Stimulated activated CD4-positive, alpha-beta T cell treated with anti-CD3 and anti-CD28 coated beads, Interleukin-4, amount 100 ng/mL, for 1 hour (primary cell): ENCODE results near the gene STK10.
"Not testable (repeated sequence)": the region's sequence is repeated elsewhere in the genome, so short reads cannot be mapped to it uniquely, and the experiment has no call there.

Experiments
- DNase-seq: peaks from one replicate; pipeline ENCODE4 v3.0.0-alpha.2; 2020

Gene STK10

DNA sequence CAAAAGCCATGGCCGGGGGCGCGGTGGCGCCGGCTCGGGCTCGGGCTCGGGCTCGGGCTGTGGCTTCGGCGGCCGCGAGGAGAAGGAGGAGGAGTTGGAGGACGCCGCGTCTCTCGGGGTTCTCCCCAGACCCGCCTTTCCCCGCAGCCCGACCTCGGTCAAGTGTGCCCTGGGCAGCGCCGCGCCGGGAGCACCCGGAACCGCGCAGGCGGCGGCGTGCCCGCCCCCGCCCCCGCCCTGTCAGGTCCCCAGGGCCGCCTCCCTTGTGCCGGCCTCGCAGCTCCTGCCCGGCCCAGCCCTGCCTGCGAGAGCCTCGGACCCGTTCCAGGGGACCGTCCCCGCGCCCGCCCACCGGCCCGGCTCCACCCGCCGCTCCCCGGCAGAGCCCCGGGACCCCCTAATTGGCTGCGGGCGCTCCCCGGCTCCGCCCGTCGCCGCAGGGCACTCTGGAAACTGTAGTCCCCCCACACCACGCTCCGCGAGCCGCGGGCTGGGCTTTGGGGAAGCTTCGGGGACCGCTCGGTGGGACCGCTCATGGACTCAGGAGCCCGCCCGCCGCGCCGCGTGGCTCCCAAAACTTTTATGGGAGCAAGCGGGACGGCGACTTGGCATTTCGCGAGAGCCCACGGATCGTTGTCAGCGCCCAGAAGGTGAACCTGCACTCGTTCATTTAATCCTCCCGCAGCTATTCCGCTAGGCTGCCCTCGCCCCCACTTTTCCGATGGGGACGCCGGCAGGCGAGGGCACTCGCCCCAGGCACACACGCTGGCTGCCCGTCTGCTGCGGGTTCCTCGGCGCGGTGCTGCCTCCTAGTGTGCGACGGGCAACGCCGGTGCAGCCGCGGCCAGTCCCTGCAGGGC lies at the start of gene STK10:
Gene STK10, minus strand, starts transcription at position 192 of the 860 bp plus-strand sequence. Its CDS starts 182 bp downstream, at position 10.
- DNase-seq = peak; percentile 89

DNA sequence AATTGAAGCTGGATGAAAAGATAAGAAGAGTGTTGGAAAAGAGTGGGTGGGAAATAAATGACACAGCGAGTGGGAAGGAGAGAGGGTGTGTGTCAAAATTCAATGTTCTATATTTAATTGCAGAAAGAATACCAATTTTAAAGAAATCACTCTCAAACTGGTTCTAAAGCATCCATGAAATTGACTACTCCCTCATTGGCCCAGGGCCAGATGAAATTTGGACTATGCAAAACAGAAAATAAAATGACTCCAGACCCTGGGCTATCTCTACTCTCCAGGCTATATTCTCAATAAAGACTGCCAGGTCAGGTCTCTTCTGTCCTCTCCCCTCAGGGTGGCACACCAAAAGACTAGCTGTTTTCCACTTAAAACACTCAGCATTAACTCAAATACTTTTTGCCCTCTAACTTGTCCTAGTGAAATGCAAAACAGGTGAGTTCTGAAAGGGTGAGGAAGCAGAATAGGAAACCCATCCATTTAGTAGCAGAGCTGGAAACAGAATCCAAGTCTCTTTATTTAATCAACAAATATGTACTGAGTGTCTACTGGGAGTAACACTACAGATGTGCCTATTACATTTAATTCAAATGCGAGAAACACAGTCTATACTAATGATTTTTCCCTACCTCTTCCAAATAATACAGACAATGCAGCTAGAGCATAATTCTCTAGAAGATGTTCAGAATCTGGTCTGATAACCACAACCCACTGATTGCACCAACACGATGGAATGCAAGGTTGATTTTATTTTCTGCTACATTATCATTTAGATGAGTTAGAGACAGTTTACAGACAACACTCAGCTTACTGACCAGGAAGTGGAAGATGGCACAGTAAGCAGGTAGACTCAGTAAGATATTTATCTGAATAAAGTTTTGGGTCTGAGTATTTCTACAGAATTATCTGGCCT lies 48.1 kb upstream of the STK10 start:
- no peak for DNase-seq

DNA sequence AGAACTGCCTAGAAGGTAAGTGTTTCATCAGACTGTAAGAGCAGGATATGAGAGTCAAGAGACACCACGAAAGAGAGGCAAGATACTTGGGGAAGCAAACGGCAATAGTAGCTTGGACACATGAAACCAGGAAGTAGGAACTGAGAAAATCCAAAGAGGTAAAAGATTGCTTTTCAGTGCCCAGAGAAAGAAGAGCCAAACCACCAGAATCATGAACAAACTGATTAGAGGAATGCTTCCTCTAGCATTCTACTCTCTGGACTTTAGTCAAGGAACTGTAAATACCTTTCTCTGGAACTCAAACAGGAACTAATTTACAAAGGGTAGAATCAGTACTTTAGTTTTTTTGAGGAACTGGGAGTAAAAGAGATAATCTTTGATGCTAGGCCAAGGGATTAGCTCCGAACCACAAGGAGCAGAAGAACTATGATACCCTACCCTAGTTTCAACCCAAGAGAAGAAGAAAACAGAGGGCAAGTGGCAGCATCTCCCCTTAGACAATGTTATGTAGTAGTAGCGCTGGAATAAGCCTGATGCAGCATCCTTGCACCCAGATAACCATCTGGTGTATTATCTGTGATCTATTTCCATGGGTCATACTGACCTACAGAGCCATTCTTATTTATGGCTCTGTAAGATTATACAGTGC lies 47.2 kb upstream of the STK10 start:
- no peak for DNase-seq

DNA sequence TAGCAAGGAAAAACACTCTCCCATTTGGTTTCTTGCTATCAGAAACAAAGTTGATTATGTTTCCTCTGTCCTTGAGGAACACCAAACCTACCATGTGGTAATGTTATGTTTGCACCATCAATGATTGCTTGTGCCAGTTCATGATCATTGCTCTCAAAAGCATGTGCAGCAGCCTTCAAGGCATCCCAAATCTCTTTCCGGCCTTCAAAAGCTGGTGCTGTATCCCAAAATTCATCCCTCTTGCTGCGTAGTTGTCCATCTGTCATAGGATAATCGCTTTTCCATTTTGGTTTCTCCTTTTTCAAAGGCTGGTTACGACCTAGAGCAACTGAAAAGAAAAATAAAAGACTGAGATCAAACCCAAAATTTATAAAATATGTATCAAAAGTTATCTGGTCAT lies 46.0 kb upstream of the STK10 start:
- no peak for DNase-seq

DNA sequence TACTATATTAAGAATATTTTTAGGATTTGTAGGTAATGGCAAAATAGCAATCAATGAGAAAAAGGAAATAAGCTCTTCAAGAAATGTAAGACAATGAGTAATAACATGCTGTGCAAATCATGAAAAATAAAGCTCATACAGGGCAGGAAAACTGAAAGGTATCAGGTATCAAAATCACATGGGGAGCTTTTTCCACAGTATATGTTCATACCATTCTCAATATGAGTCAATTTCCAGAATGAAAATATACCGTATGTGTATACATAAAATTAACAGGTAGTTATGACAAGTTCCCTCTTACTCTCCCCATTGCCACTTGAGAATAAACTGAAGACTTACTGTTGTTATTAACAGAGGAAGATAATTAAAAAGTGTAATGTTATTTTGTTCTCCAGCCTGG lies 41.9 kb upstream of the STK10 start:
- no peak for DNase-seq

DNA sequence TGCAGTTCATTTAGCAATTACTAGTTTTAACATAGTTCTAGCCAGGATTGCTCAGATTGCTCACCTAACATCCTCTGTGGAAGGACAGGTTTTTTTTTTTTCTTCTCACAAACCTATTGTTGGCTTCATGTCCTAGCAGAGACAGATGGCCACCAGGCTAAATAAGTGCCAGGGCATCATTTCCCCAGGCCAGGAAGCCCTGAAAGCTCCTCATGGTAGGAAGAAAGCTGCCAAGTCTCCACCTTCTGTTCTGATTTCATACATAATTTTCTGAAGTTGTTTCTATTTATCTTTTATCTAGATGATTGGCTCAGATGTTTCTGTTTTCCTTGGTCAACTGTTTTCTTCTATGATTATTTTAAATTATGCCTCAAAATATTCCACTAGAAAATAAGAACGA lies 37.0 kb upstream of the STK10 start:
- DNase-seq = no peak

DNA sequence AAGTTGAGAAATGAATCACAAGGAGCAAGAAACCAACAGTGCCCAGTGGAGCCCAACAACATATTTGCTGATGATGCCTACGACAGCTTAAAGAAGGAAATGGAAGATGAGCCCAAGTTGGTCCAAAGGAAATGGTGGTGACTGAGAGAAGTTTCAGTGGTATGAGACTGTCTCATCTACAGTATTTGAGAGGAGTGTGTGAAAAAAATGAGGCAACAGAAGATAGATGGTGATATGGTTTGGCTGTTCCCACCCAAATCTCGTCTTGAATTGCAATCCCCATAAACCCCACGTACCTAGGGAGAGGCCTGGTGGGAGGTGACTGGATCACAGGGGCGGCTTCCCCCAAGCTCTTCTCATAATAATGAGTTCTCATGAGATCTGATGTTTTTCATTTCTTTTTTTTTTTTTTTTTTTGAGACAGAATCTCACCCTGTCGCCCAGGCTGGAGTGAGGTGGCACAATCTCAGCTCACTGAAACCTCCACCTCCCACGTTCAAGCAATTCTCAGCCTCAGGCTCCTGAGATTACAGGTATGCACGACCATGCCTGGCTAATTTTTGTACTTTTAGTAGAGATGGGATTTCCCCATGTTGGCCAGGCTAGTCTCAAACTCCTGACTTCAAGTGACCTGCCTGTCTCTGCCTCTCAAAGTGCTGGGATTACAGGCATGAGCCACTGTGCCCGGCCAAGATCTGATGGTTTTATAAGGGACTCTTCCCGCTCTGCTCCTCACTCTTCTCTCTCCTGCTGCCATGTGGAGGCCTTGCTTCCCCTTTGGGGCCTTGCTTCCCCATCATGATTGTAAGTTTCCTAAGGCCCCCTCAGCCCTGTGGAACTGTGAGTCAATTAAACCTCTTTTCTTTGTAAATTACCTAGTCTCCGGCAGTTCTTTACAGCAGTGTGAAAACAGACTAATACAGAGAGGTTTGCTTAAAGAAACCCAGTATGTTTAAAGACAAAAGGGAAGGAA lies 36.2 kb upstream of the STK10 start:
- peak; percentile 41 for DNase-seq

DNA sequence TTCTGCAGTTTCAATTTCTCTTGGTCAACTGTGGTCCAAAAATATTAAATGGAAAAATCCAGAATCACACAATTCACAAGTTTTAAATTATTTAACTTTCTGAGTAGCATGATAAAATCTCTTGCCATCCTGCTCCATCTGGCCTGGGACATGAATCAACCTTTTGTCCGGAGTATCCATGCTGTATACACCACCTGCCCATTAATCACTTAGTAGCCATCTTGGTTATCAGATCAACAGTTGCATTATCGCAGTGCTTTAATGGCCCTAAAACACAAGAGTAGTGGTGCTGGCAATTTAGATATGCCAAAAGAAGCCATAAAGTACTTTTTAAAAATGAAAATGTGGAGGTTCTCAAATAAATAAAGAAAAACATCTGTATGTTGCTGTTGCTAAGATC lies 31.3 kb upstream of the STK10 start:
- no peak for DNase-seq

DNA sequence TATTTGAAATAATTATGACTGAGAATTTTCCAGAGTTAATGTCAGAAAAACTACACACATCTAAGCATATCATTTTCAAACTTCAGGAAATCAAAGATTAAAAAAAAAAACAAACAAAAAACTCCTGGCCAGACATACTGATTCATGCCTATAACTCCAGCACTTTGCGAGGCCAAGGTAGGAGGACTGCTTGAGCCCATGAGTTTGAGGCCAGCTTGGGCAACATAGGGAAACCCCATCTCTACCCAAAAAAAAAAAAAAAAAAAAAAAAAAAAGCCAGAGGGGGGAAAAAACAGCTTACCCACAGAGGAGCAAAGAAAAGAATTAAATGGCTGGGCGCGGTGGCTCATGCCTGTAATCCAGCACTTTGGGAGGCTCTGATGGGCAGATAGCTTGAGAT lies 28.3 kb upstream of the STK10 start:
- no peak for DNase-seq

DNA sequence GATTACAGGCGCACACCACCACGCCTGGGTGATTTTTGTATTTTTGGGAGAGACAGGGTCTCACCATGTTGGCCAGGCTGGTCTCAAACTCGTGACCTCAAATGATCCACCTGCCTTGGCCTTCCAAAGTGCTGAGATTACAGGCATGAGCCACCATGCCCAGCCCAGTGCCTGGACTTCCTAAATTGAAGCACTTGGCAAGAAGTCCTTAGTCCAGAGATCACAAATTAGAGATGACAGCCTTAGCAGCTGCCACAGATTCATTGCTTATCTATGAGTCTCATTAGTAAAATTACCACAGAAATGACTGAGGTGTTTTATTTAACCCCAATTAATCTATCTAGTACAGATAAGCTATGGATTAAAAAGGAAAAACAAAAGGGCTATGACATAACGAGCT lies 25.1 kb upstream of the STK10 start:
- DNase-seq = no peak

DNA sequence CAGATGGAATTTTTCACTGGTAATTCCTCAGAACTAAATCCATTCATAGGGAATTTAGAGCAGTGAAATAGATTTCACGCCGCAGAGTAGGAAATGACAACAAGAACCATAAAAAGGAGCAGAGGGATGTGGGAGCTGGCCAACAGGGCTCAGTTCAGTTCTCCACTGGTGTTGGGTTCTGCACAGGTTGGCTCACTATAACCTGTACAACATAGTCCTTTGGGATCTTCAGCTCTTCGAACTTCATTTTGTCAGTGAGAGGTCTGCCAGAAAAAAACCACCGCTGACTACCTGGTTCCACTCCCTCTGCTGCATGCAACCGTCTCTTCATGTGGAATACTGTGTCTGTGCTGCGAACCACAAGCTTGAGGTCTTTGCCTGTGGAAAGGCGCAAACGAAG lies 23.7 kb upstream of the STK10 start:
- no peak for DNase-seq

DNA sequence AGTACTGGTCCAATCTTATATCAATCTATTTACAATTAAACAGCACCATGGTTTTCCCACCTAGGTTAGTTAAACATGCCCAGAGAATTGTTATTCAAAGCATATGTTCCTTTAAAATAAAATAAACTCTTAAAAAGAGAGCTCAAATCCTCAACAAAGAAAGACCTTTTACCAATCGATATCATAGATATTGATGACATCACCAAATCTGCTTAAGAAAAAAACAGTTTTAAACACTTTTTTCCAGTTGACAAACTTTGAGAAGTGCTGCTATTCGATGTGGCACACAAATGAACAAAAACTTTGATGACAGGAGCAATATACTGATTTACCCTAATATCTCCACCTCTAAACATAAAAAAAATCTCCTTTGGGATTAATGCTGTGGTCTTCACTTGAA lies 21.7 kb upstream of the STK10 start:
- DNase-seq = no peak

DNA sequence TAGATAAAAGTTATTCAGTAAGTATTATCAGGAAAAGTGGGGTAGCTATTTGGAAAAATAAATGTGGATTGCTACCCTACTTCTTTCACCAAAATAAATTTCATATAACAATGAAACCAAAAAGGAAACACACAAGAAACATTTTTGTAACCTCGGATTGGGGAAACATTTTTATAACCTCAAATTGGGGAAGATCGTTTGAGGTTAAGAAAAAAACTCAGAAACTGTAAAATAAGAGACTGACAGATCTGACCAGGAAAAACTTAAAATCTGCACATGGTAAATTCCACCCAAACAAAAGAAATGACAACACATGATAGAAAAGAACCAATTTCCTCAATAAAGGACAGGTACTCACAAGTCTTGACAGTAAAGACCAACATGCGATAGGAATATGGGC lies 19.5 kb upstream of the STK10 start:
- DNase-seq = no peak

DNA sequence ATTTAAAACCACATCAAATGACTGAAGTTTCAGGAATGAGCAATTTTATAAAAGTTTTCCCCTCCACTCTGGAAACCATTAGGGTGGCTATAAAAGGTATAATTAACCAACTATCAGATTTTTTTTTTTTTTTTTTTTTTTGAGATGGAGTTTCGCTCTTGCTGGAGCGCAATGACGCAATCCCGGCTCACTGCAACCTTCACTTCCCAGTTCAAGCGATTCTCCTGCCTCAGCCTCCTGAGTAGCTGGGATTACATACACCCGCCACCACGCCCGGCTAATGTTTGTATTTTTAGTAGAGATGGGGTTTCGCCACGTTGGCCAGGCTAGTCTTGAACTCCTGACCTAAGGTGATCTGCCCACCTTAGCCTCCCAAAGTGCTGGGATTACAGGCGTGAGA lies 18.0 kb upstream of the STK10 start:
- not testable (repeated sequence) for DNase-seq

DNA sequence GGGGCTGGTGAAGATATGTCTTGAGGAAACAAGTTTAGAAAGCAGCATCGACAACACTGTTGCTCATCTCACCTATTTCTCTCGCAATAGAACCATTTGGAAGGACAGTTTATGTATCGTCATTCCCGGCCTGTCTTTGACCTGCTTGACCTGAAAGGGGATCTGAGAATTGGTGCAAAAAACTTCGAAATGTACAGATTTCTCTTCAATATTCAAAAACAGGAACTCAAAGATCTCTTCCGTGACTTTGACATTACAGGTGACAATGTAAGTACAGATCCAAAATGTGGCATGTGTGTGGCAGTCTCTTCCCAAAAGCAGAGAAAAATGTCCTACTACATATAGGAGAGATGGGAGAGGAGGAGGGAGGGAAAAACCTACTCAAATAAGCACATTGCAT lies 12.5 kb upstream of the STK10 start:
- DNase-seq = no peak

DNA sequence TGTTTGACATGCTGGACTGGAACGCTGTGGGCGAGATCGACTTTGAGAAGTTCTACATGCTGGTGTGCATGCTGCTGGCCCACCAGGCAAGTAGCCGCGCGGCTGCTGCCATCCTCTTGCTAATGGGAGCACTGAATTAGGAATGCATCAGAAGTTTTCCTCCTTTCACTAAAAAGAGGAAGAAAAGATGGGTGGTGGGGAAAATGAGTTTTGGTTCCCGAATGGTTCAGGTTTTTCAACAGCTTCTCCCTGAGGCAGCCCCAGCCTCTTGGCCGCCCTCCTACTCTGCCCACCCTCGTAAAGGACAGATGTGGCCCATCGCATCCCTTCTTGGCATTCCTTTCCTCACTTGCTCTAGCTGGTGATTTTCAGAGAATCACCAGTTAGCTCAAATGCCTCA lies 11.4 kb upstream of the STK10 start:
- DNase-seq = no peak

DNA sequence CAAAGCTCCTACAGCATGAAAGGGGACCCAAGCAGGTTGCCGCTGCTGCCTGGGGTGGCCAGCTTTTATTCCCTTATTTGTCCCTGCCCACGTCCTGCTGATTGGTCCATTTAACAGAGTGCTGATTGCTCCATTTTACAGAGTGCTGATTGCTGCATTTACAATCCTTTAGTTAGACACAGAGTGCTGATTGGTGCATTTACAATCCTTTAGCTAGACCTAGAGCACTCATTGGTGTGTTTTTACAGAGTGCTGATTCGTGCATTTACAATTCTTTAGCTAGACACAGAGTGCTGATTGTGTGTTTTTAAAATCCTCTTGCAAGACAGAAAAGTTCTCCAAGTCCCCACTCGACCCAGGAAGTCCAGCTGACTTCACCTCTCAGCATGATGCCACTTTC lies 9.8 kb upstream of the STK10 start:
- not testable (repeated sequence) for DNase-seq

DNA sequence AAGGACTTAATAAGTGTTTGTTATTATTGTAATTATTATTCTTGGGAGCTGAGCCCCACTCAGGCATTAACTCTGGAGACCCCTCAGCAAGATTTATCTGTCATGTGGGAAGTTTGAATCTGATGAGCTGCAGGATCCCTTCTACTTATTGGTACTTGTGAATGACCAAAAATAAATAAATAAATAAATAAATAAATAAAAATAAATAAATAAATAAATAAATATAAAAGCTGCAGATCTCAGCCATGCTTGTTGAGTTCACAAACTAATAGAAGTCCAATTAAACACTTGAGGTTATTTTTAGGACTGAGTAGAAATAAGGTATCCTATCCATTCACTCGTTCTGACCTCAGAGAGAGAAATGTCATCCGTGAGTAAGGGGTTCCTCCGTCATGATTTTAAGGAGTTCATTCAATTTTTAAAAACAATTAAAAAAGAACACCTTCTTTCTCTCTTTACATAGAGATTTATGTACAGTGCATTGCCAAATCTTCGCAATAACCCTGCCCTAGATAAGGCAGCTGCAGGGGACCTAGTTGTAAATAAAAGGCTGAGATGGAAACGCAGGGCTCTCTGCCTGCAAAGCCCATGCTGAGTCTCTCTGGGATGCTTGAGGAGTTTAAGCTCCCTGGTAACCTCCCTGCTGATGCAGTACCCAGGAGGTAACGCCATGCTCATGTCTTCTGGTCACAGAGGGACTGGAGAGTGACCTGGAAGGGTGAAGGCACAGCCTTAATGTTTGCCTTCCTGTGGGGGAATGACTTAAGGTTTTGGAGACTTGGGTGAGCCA lies 7.2 kb upstream of the STK10 start:
- no peak for DNase-seq

DNA sequence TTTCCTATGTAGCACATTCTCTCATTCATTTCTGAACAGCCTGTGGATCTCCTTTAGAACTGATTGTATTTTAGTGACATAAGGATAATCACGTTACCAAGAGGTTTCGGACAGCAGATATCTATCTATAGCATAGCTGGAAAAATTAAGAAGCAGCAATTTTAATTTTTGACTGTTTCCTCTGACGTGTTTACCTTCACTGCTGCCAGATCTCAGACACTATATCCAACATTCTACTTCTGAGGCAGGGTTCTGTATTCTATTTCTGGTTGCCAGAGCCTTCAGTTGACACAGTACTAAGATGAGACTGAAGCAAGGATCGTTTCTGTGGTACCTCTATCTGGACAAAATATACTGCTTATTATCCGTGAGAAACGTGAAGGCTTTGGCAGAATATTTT lies 5.8 kb upstream of the STK10 start, which contains the start of gene EFCAB9:
Gene EFCAB9, plus strand, starts transcription at position 301 of the 400 bp plus-strand sequence. Its CDS starts 1 bp downstream, at position 302.
- no peak for DNase-seq

DNA sequence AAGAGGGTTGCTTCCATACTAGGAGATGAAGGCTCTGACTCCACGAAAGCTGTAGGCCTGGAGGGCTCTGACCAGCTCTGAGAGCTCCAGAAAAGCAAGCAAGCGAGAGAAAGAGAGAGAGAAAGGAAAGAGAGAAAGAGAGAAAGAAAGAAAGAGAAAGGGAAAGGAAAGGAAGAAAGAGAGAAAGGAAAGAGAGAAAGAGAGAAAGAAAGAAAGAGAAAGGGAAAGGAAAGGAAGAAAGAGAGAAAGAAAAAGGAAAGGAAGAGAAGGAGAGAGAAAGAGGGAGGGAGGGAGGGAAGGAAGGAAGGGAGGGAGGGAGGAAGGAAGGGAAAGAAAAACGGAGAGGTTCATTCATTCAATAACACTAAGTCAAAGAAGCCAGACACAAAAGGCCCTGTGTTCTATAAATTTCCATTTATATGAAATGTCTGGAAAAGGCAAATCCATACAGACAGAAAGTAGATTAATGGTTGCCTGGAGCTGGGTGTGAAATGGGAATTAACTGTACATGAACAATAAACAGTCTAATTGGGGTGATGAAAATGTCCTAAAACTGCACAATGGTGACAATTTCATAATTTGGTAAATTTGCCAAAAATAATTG lies 1.8 kb upstream of the STK10 start:
- DNase-seq = no peak
